Amygdala (tissue), 56 donors: Measurements from ENCODE around the gene TUBGCP6.
A peak's percentile ranks its signal among the peaks of the same experiment; 100 is the strongest.

ENCODE experiments used
- DNase-seq, 56 donors: peaks; one replicate each; lab custom pipeline; 2025; lab: John Stamatoyannopoulos, UW

TUBGCP6 gene

DNA sequence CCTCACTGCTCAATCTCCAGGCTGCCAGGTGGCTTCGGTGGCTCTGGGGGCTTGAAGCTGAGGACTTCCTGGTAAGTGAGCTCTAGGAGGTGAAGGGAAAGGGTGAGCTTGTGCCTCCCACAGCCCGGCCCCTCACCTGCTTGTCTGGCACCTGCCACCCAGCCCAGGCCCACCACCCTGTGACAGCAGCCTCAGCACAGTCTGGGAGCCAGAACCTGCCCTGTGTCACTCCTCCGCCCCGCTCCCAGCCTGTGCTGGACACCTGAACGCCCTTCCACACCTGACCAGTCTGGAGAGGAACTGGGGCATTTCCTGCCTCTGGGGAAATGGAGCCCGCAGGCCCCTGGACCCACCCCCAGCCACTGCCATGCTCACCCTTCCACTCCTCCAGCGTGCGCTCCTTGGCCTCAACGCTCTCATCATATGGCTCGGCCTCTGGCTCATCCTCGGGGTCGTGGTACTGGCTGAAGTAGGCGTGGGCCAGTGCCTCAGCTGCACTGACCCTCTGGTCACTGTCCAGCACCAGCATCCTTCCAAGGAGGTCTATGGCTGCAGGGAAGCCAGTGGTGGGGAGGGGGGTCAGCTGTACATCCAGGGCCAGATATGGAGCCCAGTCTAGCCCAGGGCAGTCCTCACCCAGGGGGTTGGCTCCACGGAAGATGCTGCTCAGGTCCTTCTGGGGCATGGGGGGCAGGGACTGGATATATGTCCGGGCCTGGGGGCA, 20.3 kb upstream of the TUBGCP6 start:
- DNase-seq: no peak

DNA sequence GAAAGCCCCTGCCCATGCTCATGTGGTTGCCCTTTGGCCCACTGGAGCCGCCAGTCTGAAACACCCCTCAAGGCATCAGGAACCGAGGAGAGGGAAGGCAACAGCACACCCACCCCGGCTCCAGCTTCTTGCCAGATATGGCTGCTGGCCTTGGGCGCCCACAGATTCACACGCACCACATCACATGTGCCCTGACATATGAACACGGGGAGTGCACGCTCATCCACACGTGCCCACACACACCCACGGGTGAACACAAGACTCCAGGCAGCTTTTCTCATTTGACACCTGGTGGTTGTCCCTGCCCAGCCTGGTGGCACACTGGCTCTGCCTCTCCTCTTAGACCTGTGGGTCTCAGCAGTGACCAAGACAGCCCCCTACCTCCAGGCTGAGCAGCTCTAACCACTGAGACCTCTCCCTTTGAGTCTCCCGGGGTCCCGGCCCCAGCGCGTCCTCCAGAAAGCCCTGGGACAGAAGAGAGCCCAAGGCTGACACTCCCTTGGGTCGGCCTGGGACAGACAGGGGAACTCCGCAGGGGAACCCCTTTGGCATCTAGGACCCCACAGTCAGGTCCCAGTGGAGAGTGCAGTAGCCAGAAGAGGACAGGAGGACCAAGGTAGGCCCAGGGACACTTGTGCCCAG, 19.4 kb upstream of the TUBGCP6 start:
- peak in 13 of 56 donors; percentile 6 to 75 (median 41) for DNase-seq

DNA sequence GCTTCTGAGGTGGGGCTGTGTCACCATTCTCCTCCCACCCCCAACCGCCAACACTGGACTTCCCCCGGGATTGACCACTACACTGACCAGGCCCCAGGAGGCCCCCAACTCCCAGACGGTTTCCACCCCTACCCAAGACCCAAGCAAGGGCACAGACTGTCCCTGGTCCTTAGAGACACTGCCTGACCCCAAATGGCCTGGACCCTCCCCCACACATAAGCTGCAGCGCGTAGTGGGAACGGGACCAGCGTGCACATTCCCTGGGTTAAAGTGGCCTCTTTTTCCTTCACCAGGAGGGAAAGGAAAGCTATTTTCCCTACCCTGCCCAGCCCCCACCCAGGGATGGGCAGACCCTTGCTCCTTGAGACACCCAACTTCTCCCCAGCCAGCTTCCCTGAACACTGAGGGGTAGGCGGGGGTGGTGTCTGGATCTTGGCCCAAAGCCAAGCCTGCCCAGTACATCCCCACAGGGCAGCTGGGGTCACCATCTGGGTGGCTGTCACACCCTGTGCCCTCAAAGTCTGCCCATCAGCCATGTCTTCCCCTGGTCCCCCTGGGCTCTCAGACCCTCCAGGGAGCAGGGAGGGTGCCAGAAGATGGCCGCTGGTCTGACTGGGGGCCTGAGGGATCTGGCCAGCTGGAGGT, 18.3 kb upstream of the TUBGCP6 start:
- no peak for DNase-seq

DNA sequence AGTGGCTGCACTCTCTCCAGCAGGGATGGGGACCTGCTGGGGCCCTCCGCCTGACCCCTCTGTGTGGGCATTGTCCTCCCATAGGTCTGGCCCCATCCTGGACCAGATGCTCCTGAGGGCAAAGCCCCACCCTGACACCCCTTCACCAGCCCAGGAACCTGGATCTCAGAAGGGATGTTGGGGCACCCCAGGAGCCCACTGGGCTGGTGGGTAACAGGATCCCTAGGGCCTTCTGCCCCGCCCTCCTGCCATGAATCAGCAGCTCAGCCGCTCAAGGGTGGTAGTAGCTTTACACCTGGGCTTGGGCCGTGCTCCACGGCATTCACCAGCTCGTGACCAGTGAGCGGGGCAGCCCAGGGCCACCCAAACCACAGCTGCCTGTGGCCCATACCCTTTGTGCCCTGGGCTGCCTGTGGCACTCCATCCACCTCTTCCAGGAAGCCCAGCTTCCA, 17.7 kb upstream of the TUBGCP6 start:
- no peak for DNase-seq

DNA sequence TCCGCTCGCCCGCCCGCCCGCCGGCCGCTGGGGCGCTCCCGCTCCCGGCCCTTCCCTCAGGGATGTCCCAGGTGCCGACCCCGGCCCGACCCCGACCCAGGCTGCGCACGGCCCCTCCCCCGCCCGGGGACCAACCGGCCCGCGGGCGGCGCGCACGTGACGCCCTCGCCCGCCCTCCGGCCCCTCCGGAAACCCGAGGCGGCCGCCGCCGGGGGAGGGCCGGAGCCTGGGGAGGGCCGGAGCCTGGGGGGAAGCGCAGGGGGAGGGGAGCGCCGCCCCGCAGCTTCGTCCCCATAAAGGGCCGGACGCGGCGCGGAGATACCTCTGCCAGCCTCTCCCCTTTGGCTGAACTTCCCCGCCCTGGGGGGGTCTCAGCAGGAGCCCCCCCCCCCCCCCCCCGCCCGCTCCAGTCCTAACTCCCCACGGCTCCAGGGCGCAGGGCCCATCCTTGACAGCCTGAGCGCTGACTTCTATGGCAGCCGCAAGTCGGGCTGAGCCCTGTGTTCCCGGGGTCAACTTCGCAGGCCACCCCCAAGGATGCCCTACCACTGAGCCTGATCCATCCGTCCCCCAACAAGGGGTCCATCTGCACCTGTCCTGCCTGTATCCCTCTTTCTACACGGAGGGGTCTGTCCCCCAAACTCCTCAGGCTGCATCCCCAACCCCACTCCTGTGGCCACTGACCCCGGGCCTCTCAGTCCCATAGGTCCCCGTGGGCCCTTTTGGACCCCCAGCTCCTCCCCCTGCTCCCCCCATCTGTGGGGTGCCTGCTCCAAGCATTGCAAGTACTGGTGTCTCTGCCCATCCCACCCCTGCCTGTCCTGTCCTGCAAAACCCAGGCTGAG, 17.0 kb upstream of the TUBGCP6 start, which contains the start of gene MAPK12:
MAPK12 (minus strand) TSS at position 69 of the 845 bp plus-strand sequence. CDS start 174 bp downstream, outside the sequence.
- DNase-seq: peak in 6 of 56 donors; percentile 5 to 55 (median 31)

DNA sequence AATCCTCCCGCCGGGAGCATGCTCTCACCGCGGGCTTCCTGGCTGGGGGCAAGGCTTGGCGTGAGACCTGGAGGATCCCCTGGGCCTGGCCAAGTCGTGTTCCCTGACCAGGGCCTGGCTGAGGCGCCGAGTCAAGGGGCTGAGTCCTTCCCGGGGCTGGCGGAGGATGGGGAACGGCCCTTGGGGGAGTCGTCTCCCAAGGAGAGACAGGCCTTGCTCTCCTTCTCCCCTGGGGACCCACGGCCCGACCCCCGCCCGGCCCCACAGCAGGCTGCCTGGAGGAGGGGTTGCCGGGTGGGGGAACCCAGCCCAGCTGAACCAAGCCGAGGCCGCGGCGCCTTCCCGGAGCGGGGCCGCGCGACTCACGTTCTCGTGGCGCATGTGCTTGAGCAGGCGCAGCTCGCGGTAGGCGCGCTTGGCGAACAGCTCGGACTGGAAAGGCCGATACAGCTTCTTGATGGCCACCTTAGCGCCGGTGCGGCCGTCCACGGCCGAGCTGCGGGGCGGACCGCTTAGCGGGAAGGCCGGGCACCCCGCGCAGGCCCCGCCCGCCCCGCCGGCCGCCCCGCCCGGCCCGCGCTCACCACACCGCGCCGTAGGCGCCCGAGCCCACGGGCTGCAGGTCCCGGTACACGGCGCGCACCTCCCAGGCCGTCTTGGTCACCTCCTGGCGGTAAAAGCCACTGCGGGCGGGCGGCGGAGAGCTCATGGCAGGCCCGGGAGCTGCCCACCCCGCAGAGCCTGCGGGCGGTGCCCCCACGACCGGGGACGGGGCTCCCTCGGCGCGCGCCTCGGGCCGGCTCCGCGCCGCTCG, 16.2 kb upstream of the TUBGCP6 start:
- peak in 26 of 56 donors; percentile 15 to 72 (median 42) for DNase-seq

DNA sequence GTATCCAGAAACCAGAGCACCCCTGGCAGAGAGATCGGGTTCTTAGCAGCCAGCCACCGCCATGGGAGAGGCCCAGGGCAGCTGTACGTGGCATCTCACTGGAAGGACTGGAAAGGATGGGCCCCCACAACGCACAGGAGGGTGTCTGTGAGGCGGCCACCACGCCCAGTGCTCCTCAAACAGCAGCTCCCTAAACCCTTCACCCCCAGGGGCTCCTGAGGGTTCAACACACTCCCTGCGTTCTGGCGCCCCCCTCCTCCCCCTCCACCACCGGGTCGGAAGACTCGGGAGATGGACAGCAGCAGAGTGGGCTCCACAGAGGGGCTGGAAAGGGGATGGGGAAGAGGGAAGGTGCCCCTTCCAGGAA, 15.6 kb upstream of the TUBGCP6 start:
- DNase-seq: peak in 1 of 56 donors; percentile 31

DNA sequence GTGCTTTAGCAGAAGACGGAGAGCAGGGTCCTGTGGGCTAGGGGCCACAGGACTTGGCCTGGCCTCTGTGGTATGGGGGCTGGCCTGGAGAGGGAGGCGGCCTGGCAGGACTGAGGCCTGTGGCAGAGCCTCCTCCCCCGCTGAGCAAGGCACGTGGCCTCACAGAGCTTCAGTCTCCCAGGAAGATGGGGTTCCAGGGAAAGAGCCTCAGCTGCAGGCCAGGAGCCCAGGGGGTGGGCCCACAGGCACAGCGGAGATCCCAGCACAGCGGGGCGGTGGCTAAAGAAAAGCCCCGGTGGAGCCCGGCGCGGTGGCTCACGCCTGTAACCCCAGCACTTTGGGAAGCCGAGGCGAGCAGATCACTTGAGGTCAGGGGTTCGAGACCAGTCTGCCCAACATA, 14.5 kb upstream of the TUBGCP6 start:
- peak in 6 of 56 donors; percentile 8 to 39 (median 35) for DNase-seq

DNA sequence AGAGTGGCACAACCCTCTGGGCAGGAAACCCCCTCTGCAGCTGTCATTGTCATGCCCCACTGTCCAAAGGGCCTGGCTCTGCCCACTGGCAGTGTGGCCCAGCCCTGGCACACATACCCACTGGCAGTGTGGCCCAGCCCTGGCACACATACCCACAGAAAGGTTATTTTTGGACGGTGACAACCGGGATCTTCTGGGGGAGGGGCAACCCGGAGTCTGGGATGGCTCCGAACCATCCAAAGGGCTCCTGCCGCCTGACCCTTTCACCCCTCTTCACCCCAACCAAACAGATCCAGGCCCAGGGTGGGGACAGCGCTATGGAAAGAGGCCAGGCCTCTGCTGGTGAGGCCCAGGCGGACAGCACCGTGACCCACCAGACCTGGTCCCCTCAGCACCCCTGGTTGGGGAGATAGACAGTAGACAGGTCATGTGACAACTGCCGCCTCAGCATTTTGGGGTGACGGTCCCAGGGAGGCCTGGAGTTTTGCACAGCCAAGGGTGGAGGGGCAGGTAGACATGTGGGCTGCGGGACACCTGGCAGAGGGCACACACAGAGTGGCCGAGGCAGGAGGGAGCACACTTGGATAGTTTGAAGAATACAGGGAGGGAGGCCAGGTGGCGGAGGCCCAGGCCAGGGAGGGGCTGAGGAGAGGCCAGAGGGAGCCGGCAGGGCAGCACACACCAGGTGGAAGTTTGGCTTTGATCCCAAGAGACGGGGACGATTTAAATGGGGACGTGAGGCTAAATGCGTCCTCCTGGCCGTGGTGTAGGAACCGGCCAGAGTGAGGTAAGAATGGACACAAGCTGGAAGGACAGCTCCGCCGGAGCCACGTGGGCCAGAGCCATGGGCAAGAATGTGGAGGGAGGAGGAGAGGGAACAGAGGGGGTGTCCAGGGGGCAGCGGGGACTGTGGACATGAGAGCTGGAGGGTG, 13.8 kb upstream of the TUBGCP6 start:
- peak in 2 of 56 donors; percentile 20 to 37 for DNase-seq

DNA sequence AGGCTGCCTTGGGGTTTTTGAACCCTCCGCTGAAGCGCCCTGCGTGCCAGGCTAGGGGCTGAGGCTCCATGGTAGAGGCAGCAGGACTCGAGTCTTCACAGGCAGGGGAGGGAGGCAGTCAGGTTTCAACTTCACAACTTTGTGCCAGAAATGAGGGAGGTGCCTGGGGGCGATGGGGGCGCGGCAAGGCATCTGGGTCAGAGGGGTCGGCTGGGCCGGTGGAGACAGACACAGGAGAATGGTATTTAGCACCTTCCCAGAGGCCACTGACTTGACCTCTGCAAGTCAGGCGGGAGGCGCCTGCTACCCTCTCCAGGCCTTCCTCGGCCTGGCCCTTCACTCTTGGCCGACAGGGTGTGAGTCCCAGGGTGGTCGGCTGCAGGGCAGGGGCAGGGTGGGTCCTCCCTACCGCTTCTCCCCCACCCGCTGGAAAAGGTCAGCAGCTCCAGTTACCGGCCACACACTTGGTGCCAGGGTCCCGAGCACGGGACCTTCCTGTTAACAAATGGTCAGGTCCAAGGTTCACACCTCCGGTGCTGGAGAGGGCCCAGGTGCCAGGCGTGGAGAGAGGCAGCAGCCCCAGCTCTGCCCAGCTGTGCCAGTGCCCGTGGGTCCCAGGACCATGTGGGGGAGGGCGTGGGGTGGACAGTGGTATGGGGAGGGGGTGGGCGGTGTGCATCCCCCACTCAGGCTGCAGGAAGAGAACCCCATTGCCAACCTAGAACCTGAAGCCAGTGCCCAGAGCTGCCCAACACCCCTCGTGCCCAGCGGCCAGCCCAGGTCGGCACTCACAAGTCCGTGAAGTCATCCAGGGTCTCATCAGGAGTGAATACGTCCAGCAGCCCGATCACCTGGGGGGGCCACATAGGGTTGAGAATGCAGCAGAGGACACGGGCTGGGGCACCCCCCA, 12.9 kb upstream of the TUBGCP6 start:
- no peak for DNase-seq

DNA sequence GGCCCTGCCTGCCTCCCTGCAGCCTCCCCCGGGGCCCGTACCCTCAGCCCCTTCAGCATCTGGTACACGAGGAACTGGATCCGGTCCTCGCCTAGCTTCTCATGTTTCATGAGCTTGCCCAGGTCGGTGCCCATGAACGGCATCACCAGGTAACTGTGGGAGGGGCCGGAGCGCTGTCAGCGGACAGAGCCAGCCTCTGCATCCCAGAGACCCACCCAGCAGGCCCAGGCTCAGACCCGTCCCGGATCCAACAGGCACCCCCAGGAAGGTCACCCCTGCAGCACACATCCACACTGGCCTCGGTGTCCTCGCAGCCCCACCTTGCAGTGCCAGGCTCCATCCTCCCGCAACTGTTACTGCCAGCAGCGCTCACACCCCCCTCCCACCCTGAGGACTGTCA, 12.2 kb upstream of the TUBGCP6 start:
- no peak for DNase-seq

DNA sequence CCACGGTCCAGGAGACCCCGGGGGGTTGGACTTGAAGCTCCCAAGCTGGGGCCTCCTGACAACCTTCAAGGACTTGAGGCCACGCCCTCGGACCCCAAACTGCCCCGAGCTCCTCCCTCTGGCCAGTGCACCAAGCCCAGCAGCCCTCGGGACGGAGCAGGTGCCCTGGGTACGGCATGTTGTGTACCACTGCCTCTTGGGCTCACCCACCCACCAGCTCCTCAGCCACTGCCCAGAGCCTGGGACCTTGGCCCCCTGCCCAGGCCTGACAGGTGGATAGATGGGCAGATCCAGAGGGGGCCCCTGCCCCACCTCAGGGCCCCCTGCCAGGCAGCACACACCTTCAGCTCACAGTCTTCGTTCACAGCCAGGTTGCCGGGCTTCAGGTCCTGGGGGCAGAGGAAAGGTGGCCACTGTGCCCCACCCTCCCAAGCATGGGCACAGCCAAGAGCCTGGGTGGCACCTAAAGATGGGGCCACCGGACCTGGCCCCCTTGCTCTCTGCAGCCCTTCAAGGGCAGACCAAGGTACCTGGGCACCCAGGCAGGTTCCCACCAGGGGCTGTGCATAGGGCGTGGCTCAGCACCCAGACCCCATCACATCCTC, 11.5 kb upstream of the TUBGCP6 start:
- no peak for DNase-seq

DNA sequence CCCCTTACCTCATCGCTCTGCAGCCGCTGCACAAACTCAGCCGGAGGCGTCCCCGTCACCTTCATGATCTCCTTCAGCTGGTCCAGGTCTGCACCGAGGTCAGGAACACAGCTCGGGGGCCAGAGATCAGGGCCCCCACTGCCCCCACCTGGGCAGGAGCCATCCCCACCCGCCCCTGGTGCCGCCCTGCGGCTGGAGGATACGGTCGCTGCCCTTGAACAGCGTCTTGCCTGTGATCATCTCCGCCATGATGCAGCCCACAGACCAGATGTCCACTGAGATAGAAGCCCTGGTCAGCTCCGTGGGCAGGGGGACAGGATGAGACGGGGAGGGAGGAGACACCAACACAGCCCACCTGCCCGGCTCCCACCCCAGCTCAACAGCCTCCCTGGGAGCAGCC, 10.8 kb upstream of the TUBGCP6 start:
- no peak for DNase-seq

DNA sequence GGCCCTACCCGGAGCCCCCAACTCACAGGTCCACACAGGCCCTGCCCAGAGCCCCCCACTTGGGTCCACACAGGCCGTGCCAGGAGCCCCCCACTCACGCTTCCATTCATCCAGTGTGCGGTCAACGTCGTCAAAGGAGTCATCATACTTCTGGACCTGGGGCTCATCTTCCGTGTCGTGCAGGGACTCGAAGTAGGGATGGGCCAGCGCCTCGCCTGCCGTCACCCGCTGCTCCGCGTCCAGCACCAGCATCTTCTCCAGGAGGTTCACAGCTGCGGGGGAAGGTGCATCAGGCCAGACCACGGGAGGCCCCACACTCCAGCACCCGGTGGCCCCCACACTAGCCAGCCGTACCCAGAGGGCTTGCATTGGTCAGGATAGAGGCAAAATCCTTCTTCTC, 10.3 kb upstream of the TUBGCP6 start:
- no peak for DNase-seq

DNA sequence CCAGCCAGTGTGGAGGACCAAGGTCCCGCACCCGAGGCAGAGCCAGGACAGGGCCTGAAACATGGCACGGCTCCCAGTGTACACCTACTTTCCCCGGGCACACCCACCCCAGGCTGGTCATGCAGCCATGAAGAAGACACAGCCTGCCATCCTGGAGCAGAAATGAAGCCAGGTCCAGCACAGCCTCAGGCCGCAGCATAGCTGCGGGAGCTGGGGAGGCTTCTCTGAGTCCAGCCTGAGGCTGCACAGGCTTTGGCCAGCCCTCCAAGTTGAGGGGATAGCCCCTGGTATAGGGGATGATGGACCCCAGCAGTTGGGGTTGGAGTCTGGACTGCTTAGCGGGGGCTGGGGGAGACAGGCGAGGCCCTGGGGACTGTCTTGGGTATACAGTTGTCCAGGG, 9.1 kb upstream of the TUBGCP6 start:
- no peak for DNase-seq

DNA sequence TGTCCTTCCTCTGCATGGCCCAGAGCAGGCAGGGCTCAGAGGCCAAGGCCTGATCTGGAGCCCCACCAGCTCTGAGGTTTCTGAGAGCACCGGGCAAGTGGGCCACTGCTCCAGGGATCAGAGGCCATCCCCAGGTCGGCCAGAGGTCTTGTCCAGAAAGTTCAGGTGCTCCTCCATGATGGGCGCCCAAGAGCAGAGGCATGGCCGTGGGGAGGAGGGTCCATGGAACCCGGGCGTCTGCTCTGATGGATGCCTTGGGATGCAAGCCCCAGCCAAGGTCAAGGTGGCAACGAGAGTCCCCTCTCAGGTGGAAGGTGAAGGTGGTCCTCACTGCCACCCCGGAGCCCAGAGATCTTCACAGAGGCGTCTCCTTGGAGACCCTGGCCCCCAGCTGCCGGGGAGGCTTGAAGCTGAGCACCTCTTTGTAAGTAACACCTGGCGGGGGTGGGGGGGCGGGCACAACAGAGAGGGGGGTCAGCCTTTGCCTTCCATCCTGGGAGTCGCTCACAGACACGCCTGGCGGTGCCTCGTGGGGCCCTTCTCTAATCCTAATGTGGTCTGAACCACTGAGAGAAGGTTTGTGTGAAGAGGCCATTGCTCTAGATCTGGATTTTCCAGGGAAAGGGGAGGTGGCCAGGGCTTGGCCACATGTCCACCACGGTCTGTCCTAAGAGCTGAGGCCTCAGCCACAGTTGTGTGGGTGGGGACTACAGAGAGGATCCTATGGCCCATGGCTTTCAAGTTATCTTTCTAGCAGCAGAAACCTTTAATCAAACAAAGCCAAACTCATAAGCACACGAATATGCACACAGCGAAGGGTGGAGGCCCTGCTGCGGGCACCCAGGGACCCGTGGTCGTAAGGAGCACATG, 8.5 kb upstream of the TUBGCP6 start:
- DNase-seq: no peak
